ENCODE results near the gene OR52I2. TPM values are rescaled to one million over a fixed set of nuclear protein-coding genes. Genes with fewer than 3 reads are reported as not detected.

Gene OR52I2
- total RNA-seq (2022) = not detected in 2 replicates
- not detected for Bru-seq, nascent RNA
- not detected for BruChase-seq, experiment 1, labeled RNA remaining after a 6-hour chase
- BruChase-seq, experiment 2, labeled RNA remaining after a 2-hour chase = not detected
- long read RNA-seq = 0 reads

DNA sequence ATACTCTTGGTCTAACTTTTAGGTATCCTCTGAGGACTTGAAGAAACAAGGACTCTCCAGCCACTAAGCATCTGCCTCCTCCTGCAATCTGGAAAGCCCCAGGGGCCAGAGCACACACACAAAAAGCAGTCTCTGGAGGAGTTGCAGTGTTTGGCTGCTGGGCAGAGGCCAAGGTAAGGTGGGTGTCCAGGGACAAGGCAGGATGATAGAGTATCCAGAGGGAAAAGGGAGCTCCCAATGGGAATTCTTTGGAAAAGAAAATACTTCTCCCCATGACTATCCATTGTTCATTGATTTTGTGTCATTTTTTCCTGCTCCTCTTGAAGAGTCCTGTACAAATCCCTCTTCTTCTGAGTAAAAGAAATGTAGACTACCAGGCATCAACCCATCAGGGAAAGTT lies at the start of gene OR52I2:
Gene OR52I2 (plus strand): TSS at position 301 of the 400 bp plus-strand sequence.
- DNase-seq = no peak
- no peaks in the 10 kb centered on the region for H3K4me1 Mint-ChIP-seq (ENCODE audit: low read depth, unreplicated experiment)
- no peaks in the 10 kb centered on the region for H3K9me3 Mint-ChIP-seq (ENCODE audit: low read depth, unreplicated experiment)
- BruUV-seq (replicated peaks) = no TSS peak
- TF ChIP-seq, protein P1, sequence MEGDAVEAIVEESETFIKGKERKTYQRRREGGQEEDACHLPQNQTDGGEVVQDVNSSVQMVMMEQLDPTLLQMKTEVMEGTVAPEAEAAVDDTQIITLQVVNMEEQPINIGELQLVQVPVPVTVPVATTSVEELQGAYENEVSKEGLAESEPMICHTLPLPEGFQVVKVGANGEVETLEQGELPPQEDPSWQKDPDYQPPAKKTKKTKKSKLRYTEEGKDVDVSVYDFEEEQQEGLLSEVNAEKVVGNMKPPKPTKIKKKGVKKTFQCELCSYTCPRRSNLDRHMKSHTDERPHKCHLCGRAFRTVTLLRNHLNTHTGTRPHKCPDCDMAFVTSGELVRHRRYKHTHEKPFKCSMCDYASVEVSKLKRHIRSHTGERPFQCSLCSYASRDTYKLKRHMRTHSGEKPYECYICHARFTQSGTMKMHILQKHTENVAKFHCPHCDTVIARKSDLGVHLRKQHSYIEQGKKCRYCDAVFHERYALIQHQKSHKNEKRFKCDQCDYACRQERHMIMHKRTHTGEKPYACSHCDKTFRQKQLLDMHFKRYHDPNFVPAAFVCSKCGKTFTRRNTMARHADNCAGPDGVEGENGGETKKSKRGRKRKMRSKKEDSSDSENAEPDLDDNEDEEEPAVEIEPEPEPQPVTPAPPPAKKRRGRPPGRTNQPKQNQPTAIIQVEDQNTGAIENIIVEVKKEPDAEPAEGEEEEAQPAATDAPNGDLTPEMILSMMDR (IDR thresholded peaks at IDR 0.05; ENCODE audit: unreplicated experiment) = no peak
- H3K36me3 Mint-ChIP-seq (ENCODE audit: insufficient read depth, unreplicated experiment) = no peaks in the 10 kb centered on the region
- CTCF ChIA-PET = no interaction called here
- H3K27ac Mint-ChIP-seq (ENCODE audit: unreplicated experiment) = no peak within 1 kb of the TSS
- no peak within 1 kb of the TSS for H3K4me3 Mint-ChIP-seq (ENCODE audit: low read depth, unreplicated experiment)
- H3K27me3 Mint-ChIP-seq (ENCODE audit: unreplicated experiment) = peaks cover 49% of the 10 kb centered on the region
- intact Hi-C loops (cut with micrococcal nuclease; ENCODE audit: unreplicated experiment) = no loop called here

DNA sequence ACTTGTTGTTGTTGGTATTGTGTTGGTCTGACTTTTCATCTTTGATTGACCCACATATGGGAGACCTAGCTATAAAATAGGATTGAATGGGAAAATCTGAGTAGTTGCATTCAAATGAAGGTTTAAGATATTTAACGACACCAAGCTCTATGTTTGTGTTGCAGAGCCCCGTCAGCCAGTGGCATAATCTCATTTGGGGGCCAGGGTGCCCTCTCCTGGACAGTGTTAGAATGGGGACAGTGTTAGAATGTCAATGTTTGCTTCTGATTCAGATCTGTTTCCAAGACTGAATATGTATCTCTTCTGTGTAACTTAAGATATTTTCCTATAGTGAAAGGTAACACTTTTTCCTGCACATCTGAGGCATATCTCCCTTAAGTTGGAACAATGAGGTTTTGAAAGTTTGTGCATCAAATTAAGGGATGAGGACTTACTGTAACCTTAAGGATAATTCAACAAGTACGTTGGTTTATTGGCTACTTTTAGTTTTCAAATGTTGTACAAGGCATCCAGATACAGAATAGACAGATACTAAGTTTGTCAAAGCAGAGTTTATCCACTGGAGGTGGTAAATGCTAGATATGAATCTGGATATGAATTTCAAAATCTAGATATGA lies 41.8 kb upstream of the OR52I2 start:
- Mint-ChIP-seq H3K36me3 (ENCODE audit: insufficient read depth, unreplicated experiment) (no peaks in the 10 kb centered on the region), H3K9me3 (ENCODE audit: low read depth, unreplicated experiment) (no peaks in the 10 kb centered on the region), H3K4me3 (ENCODE audit: low read depth, unreplicated experiment) (no peak overlapping the region), H3K27me3 (ENCODE audit: unreplicated experiment) (peaks cover 43% of the 10 kb centered on the region), H3K27ac (ENCODE audit: unreplicated experiment) (no peak overlapping the region), H3K4me1 (ENCODE audit: low read depth, unreplicated experiment) (no peaks in the 10 kb centered on the region)
- DNase-seq = peak; percentile 73
- TF ChIP-seq, protein P1 (IDR thresholded peaks at IDR 0.05; ENCODE audit: unreplicated experiment) = peak; percentile 46
- BruUV-seq (replicated peaks) = no TSS peak
- CTCF ChIA-PET = interaction anchor here (0.6 to 3.3 kb wide), 5 partner anchors 43 to 358 kb away, joined by 3 to 53 read pairs (median 4); partner anchors contain the start of gene TRIM21
- intact Hi-C loops (cut with micrococcal nuclease; ENCODE audit: unreplicated experiment) = loop anchor here (1.0 kb wide), 2 partner anchors 42 to 352 kb away; no protein-coding TSS in a partner anchor

DNA sequence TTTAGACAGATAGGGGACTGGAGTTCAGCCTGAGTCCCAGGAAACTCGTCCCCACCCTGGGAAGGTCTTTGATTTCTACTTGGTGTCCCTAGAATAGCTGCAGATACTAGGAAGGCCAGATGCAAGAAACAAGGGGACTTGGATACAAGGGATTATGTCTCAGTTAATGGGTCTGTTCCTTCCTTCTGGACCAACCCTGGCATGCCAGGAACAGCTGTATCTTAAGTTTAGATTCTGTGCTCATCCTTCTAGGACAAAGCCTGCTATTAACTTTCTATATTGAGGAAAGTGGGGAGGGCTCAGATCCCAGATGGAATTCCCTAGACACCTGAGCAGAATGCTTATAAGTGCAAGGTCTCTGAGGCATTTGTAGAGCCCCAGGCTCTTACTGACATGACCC lies 40.5 kb upstream of the OR52I2 start:
- no TSS peak for BruUV-seq (replicated peaks)
- Mint-ChIP-seq H3K9me3 (ENCODE audit: low read depth, unreplicated experiment) (no peaks in the 10 kb centered on the region), H3K4me3 (ENCODE audit: low read depth, unreplicated experiment) (no peak overlapping the region), H3K27me3 (ENCODE audit: unreplicated experiment) (peaks cover 34% of the 10 kb centered on the region), H3K27ac (ENCODE audit: unreplicated experiment) (no peak overlapping the region), H3K4me1 (ENCODE audit: low read depth, unreplicated experiment) (no peaks in the 10 kb centered on the region), H3K36me3 (ENCODE audit: insufficient read depth, unreplicated experiment) (no peaks in the 10 kb centered on the region)
- DNase-seq = no peak
- TF ChIP-seq, protein P1 (IDR thresholded peaks at IDR 0.05; ENCODE audit: unreplicated experiment) = no peak
- intact Hi-C loops (cut with micrococcal nuclease; ENCODE audit: unreplicated experiment) = no loop called here
- CTCF ChIA-PET = no interaction called here

DNA sequence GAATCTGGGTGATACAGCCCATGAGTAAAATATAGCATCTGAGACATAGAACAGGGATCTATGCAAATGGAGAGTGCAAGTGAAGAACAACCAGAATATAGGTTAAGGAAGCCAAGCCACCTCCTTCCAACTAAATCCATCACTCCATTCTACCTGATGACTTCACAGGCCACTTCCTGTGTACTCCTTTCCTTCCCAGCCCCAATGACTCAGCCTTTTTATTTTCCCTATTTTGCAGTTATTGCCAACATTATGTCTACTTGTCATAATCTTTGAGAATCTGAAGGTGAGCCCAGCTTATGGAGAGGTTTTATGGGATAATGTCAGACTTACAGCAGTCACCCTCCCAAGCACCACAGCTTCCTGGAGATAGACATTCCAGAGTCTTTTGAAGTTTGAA lies 38.0 kb upstream of the OR52I2 start:
- TF ChIP-seq, protein P1 (IDR thresholded peaks at IDR 0.05; ENCODE audit: unreplicated experiment) = no peak
- no TSS peak for BruUV-seq (replicated peaks)
- DNase-seq = no peak
- Mint-ChIP-seq H3K4me1 (ENCODE audit: low read depth, unreplicated experiment) (peaks cover 8% of the 10 kb centered on the region), H3K27ac (ENCODE audit: unreplicated experiment) (no peak overlapping the region), H3K36me3 (ENCODE audit: insufficient read depth, unreplicated experiment) (no peaks in the 10 kb centered on the region), H3K9me3 (ENCODE audit: low read depth, unreplicated experiment) (no peaks in the 10 kb centered on the region), H3K27me3 (ENCODE audit: unreplicated experiment) (peaks cover 21% of the 10 kb centered on the region), H3K4me3 (ENCODE audit: low read depth, unreplicated experiment) (no peak overlapping the region)
- intact Hi-C loops (cut with micrococcal nuclease; ENCODE audit: unreplicated experiment) = no loop called here
- CTCF ChIA-PET = no interaction called here

Measured in Calu3 (cell line).